ENCODE data around the gene UBE2Z. TPM values are rescaled to one million over a fixed set of nuclear protein-coding genes. Genes with fewer than 3 reads are reported as not detected.
A peak's percentile ranks its signal among the peaks of the same experiment; 100 is the strongest.

The UBE2Z gene
- total and polyA plus RNA-seq, 2 of the 13 experiments (the other 11 are each of a cell fraction or from before 2014, with no cell fraction given), result 63.2 to 122 TPM

GRCh38 chr17:48961516-48962233, 53.5 kb downstream of the UBE2Z start:
- peaks cover 54% of the 10 kb centered on the region for H3K4me1 ChIP-seq (ENCODE audit: insufficient read depth, low read length)
- in situ Hi-C loops (cut with HindIII; ENCODE audit: extremely low pct_ligation_motif_present, low pct_unique_long_range_greater_than_20kb), result no loop called here
- 7% methylated on average over 10 of the region's 10 CpGs for WGBS (ENCODE audit: low lambda C conversion rate)
- H3K79me2 ChIP-seq (ENCODE audit: insufficient read depth, low read length), result no peaks in the 10 kb centered on the region
- H3K9ac ChIP-seq (ENCODE audit: insufficient read depth, low read depth, low read length), result peak overlapping the region; percentile 63
- ATAC-seq (peak; percentile 89), FAIRE-seq (no peak), DNase-seq (ENCODE audit: low spot score) (peak; percentile 78)
- H3K4me2 ChIP-seq (ENCODE audit: low read depth, low read length), result peak overlapping the region; percentile 99
- H3K27me3 ChIP-seq (ENCODE audit: control insufficient read depth in 1 of 2, insufficient read depth in 2 of 2, low read length in 2 of 2), result no peaks in the 10 kb centered on the region
- peak overlapping the region; percentile 91 for H2AFZ ChIP-seq (ENCODE audit: low read length)
- intact Hi-C loops (cut with micrococcal nuclease; ENCODE audit: unreplicated experiment), result no loop called here
- peak overlapping the region; percentile 55 to 74 (median 58) for H3K4me3 ChIP-seq (replicated peaks in 1 of 3; ENCODE audit: insufficient read depth in 1 of 3, low read depth in 2 of 3, low read length in 3 of 3)
- POLR2A ChIA-PET, result interaction anchor here (0.6 to 5.5 kb wide), 19 partner anchors 10 to 408 kb away, joined by 3 to 195 read pairs (median 7); partner anchors contain the start of genes ATP5MC1, IGF2BP1, SNF8 and UBE2Z
- no TSS peak for BruUV-seq (replicated peaks)
- no peaks in the 10 kb centered on the region for H3K36me3 ChIP-seq (replicated peaks in 1 of 2; ENCODE audit: control insufficient read depth in 1 of 2, insufficient read depth in 2 of 2, low read length in 2 of 2)
- H3K27ac ChIP-seq (ENCODE audit: extremely low read length, insufficient read depth, low read length), result peak overlapping the region; percentile 49
- H4K20me1 ChIP-seq (ENCODE audit: insufficient read depth, low read length), result no peaks in the 10 kb centered on the region
- CTCF ChIA-PET (ENCODE audit: low intra/inter-chr PET ratio, low total read pairs), result interaction anchor here (1.8 kb wide), 1 partner anchor 71 kb away, joined by 5 read pairs; no protein-coding TSS in a partner anchor
- no peaks in the 10 kb centered on the region for H3K9me3 ChIP-seq (ENCODE audit: low read length)
- TF ChIP-seq NFRKB (IDR thresholded peaks at IDR 0.05) (no peak), TCF7 (IDR thresholded peaks at IDR 0.05; ENCODE audit: low read depth) (peak; percentile 74), ZNF567 (CRISPR knock-in tag; IDR thresholded peaks at IDR 0.05; ENCODE audit: borderline replicate concordance) (no peak), ZNF253 (CRISPR knock-in tag; IDR thresholded peaks at IDR 0.05; ENCODE audit: borderline replicate concordance) (no peak), MXI1 (IDR thresholded peaks at IDR 0.05; ENCODE audit: borderline replicate concordance, low read depth, low read length) (no peak), ZNF768 (CRISPR knock-in tag; IDR thresholded peaks at IDR 0.05) (0 out of 2 replicates have a peak, but pooled peaks have one; percentile 9), NR2C2 (CRISPR knock-in tag; IDR thresholded peaks at IDR 0.05; ENCODE audit: borderline replicate concordance) (peak; percentile 12; the same call in 1 of the 2 replicates), CC2D1A (CRISPR knock-in tag; IDR thresholded peaks at IDR 0.05) (no peak), SP140L (CRISPR knock-in tag; IDR thresholded peaks at IDR 0.05; ENCODE audit: borderline replicate concordance) (no peak), ZNF468 (CRISPR knock-in tag; IDR thresholded peaks at IDR 0.05) (no peak), PHF8 (CRISPR knock-in tag; IDR thresholded peaks at IDR 0.05) (no peak), BHLHE40 (IDR thresholded peaks at IDR 0.05; ENCODE audit: low read length) (no peak), CHD2 (IDR thresholded peaks at IDR 0.05; ENCODE audit: low read depth, low read length) (peak; percentile 62; the same call in 1 of the 2 replicates), LCORL (IDR thresholded peaks at IDR 0.05) (no peak), LCORL (CRISPR knock-in tag; IDR thresholded peaks at IDR 0.05) (peak; percentile 73; the same call in 1 of the 2 replicates), THAP9 (CRISPR knock-in tag; IDR thresholded peaks at IDR 0.05; ENCODE audit: borderline replicate concordance) (no peak), ATF5 (CRISPR knock-in tag; IDR thresholded peaks at IDR 0.05; ENCODE audit: low read depth) (no peak), SP4 (CRISPR knock-in tag; IDR thresholded peaks at IDR 0.05) (peak; percentile 47; the same call in 1 of the 2 replicates), SMARCE1 (IDR thresholded peaks at IDR 0.05; ENCODE audit: borderline replicate concordance) (no peak), ZHX1 (CRISPR knock-in tag; IDR thresholded peaks at IDR 0.05; ENCODE audit: low read depth) (0 out of 2 replicates have a peak, but pooled peaks have one; percentile 39)

Data from HepG2 (cell line).